SU-DHL-6 (cell line): ENCODE data around the gene RAD9A.

Source experiments
- H2AFZ ChIP-seq: fragments of 200-600 bp; sonication (generic); 2 replicates; pipeline ENCODE4 v1.6.1; 2014; ENCODE audit warnings: low read depth, mild to moderate bottlenecking, moderate library complexity, mixed read lengths, antibody characterized with exemption, low read length; ENCODE audit not compliant: severe bottlenecking
- H3F3A ChIP-seq: fragments of 200-600 bp; shearing (Covaris generic); 2 replicates; pipeline ENCODE4 v1.6.0; 2016; ENCODE audit warnings: antibody characterized with exemption, mild to moderate bottlenecking; ENCODE audit not compliant: insufficient read depth
- H3K27ac ChIP-seq: fragments of 200-600 bp; sonication (generic); 2 replicates; pipeline ENCODE4 v1.5.1; 2016; ENCODE audit warnings: low read depth, mild to moderate bottlenecking, low read length, moderate library complexity, mixed read lengths
- H3K27me3 ChIP-seq: fragments of 200-600 bp; sonication (generic), shearing (Covaris generic); 2 replicates; pipeline ENCODE4 v1.6.0; 2014; ENCODE audit warnings: mild to moderate bottlenecking, low read length
- H3K36me3 ChIP-seq: fragments of 200-600 bp; sonication (generic); 2 replicates; pipeline ENCODE4 v1.6.1; 2014; ENCODE audit warnings: mild to moderate bottlenecking, low read length, mixed read lengths
- H3K4me2 ChIP-seq: fragments of 300-600, 200-600 bp; shearing (Covaris generic), sonication (generic); 2 replicates; pipeline ENCODE4 v1.6.0; 2014; ENCODE audit warnings: low read length, low read depth, mild to moderate bottlenecking; ENCODE audit not compliant: poor library complexity, severe bottlenecking
- H3K4me3 ChIP-seq: fragments of 200-600 bp; sonication (generic); 2 replicates; pipeline ENCODE4 v1.5.1; 2014; ENCODE audit warnings: antibody characterized with exemption, low read length, mild to moderate bottlenecking, mixed read lengths; ENCODE audit not compliant: insufficient read depth, poor library complexity, severe bottlenecking
- H3K79me2 ChIP-seq: fragments of 200-600 bp; sonication (generic); 2 replicates; pipeline ENCODE4 v1.6.1; 2014; ENCODE audit warnings: mild to moderate bottlenecking, low read length, moderate library complexity; ENCODE audit not compliant: insufficient read depth
- H3K9ac ChIP-seq: fragments of 200-600 bp; sonication (generic); 2 replicates; pipeline ENCODE4 v1.7.0; 2014; ENCODE audit warnings: mild to moderate bottlenecking, low read length
- H3K9me2 ChIP-seq: fragments of 200-600 bp; sonication (generic); replicated peaks from 2 replicates; pipeline ENCODE4 v1.6.1; 2014; ENCODE audit warnings: low read length; ENCODE audit not compliant: insufficient read depth
- H3K9me3 ChIP-seq: fragments of 200-600 bp; sonication (generic); 2 replicates; pipeline ENCODE4 v1.6.1; 2014; ENCODE audit warnings: low read length, mixed read lengths; ENCODE audit not compliant: insufficient read depth
- H4K20me1 ChIP-seq: fragments of 200-600 bp; sonication (generic); 2 replicates; pipeline ENCODE4 v1.6.1; 2014; ENCODE audit warnings: low read depth, mild to moderate bottlenecking, antibody characterized with exemption, low read length, moderate library complexity, mixed read lengths
- CTCF ChIP-seq: fragments of 200-600 bp; sonication (generic); IDR thresholded peaks from one replicate; pipeline ENCODE4 v1.5.1; 2017; ENCODE audit warnings: antibody characterized with exemption, mild to moderate bottlenecking, low read length, moderate library complexity; ENCODE audit not compliant: insufficient read depth, poor library complexity, severe bottlenecking
- EZH2phosphoT487 ChIP-seq: fragments of 200-600 bp; sonication (generic), shearing (Covaris generic); conservative IDR thresholded peaks from 2 replicates; pipeline ENCODE4 v1.6.1; 2018; ENCODE audit warnings: mild to moderate bottlenecking, antibody characterized with exemption, low read length, moderate library complexity, mixed read lengths

RAD9A gene

DNA sequence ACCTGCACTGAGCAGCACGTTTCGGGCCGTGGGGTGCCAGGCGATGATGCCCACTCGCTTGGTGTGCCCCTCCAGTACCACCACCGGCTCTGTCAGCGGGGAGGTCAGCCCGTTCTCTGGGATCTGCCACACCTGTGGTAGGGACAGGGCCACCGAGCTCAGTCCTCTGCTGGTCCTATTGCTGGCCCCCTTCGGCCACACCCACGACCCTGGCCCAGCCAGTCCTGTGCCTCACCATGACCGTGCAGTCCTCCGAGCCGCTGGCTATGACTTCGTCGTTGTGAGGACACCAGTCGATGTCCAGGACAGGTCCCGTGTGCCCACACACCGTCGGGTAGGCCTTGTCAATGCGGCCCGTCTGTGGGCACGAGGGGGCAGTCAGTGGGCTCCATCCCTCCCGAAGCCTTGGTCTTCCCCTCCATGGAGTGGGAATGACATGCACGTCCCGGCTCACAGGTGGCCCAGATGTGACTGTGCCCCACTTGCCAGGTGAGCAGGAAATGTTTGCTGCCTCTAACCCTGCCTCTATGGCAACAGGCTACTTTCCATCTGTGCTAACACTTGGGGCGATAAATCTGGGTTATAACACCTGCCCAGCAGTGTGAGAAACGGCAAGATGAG, 50.1 kb downstream of the RAD9A start:
- Histone ChIP-seq H3K79me2 (peaks cover 18% of the 10 kb centered on the region; the same call in 1 of the 2 replicates), H3K9me3 (no peaks in the 10 kb centered on the region), H3K9me2 (no peaks in the 10 kb centered on the region), H3K27ac (peak overlapping the region; percentile 100), H2AFZ (no peak overlapping the region), H3K4me2 (peak overlapping the region; percentile 73), H4K20me1 (no peaks in the 10 kb centered on the region), H3F3A (peaks cover 80% of the 10 kb centered on the region), H3K9ac (no peak overlapping the region), H3K4me3 (no peak overlapping the region), H3K36me3 (no peaks in the 10 kb centered on the region), H3K27me3 (no peaks in the 10 kb centered on the region)
- TF ChIP-seq EZH2phosphoT487 = no peak
- TF ChIP-seq CTCF = no peak

- TF ChIP-seq CTCF = no peak
- no peak for TF ChIP-seq EZH2phosphoT487
- H3K9me2 ChIP-seq = no peaks in the 10 kb centered on the region
- H3K9me3 ChIP-seq = no peaks in the 10 kb centered on the region
- H3K9ac ChIP-seq = peak overlapping the region; percentile 63
- no peaks in the 10 kb centered on the region for H3K36me3 ChIP-seq
- H2AFZ ChIP-seq = no peak overlapping the region
- H3K4me2 ChIP-seq = peak overlapping the region; percentile 73
- H3K27ac ChIP-seq = peak overlapping the region; percentile 100
- peaks cover 17% of the 10 kb centered on the region; the same call in 1 of the 2 replicates for H3K79me2 ChIP-seq
- H3K4me3 ChIP-seq = peak overlapping the region; percentile 46
- H3F3A ChIP-seq = peaks cover 74% of the 10 kb centered on the region
- H4K20me1 ChIP-seq = no peaks in the 10 kb centered on the region
- no peaks in the 10 kb centered on the region for H3K27me3 ChIP-seq
Observed at GRCh38 chr11:67442504-67443404, 51.0 kb downstream of the RAD9A start.

GRCh38 chr11:67445515-67445914, 53.7 kb downstream of the RAD9A start:
- Histone ChIP-seq H3K4me3 (no peak overlapping the region), H2AFZ (no peak overlapping the region), H3F3A (peaks cover 55% of the 10 kb centered on the region), H3K27ac (peak overlapping the region; percentile 100), H3K4me2 (peak overlapping the region; percentile 73), H3K79me2 (no peaks in the 10 kb centered on the region), H3K9ac (peak overlapping the region; percentile 63), H3K9me3 (no peaks in the 10 kb centered on the region), H3K27me3 (no peaks in the 10 kb centered on the region), H4K20me1 (no peaks in the 10 kb centered on the region), H3K36me3 (no peaks in the 10 kb centered on the region), H3K9me2 (no peaks in the 10 kb centered on the region)
- TF ChIP-seq CTCF = no peak
- no peak for TF ChIP-seq EZH2phosphoT487
